ENCODE measurements around the gene ZNF280B.

Gene ZNF280B, protein sequence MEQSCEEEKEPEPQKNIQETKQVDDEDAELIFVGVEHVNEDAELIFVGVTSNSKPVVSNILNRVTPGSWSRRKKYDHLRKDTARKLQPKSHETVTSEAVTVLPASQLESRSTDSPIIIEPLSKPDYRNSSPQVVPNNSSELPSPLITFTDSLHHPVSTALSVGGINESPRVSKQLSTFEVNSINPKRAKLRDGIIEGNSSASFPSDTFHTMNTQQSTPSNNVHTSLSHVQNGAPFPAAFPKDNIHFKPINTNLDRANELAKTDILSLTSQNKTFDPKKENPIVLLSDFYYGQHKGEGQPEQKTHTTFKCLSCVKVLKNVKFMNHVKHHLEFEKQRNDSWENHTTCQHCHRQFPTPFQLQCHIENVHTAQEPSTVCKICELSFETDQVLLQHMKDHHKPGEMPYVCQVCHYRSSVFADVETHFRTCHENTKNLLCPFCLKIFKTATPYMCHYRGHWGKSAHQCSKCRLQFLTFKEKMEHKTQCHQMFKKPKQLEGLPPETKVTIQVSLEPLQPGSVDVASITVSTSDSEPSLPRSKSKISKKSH

DNA sequence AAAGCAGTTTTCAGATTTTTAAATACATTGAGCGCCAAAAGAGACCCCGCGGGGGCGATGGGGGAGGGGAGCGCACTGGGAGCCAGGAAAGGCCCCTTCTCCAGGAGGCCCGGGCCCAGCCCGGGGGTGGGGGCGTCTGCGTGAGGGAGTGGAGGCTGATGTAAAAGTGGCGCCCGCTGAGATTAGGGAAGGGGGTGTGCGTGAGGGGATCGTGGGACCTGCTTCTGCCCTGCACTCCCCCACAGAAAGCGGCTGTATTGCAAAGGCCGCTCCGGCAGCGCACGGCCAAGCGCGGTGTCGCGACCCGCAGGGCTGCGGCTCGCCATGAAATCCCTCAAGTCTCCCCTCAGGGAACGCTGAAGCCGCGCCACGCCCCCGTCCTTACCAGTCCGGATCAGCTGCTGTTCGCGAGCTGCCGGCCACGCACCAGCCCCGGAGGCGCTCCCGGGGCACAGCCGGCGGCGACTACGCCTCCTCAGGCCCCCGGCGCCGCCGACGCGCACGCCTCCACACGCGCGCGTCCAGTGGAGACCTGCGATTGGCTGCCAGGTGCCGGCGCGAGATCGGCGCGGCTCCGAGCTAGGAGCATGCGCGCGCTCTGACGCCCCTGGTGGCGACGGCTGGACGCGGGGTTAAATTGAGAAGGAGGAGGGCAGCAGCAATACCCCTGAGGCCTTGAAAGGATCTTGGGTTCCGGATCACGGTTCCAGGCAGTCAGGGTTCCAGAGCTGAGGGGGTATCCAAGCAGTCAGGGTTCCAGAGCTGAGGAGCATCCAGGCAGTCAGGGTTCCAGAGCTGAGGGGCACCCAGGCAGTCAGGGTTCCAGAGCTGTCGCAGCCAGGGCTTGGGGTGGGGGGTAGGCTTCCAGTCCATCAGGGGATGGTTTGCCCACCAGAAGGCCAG is at the start of gene ZNF280B:
ZNF280B (minus strand) TSS at position 469 of the 903 bp plus-strand sequence. CDS start 19,344 bp downstream, outside the sequence.
- DNase-seq, result peak; percentile 86

DNA sequence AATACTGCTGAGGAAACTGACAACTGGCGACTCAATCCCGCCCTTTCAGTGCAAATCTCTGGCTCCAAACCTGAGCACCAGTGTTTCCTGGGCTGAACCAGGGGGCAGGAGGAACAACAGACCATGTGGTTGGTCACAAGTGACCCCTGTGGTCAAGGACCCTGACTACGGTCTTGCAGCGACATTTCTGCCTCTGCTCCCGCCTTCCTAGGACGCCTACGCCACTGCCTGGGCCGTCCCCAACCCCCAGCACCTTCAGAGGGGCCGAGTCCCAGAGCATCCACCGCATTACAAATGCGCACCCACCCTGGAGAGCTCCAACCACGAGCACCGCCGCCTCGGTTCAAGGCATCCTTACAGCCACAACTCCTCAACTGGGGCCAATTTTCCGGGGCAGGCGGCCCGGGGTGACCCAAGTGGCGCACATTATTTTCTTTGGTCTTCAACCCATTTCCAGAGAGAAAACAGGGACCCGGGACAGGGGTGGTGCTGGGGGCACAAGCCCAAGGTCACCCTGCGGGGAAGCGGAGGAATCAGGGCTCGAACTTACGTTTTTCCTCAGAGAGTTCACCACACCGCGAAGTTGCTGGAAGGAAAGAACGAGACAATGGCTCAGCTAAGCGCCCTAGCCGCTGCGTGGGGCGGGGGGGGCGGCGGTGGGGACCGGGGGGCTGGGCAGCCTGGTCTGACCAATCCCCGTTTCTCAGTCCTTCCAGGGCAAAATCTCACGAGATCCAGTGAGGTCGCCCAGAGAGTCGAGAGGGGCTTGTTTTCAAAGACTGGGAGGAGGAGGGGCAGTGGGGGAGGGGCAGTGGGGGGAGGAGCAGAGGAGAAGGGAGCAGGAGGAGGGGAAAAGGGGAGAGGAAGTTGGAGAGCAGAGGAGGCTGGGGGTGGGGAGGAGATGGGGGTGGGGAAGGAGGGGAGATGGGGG is 48.7 kb upstream of the ZNF280B start:
- DNase-seq, result no peak

DNA sequence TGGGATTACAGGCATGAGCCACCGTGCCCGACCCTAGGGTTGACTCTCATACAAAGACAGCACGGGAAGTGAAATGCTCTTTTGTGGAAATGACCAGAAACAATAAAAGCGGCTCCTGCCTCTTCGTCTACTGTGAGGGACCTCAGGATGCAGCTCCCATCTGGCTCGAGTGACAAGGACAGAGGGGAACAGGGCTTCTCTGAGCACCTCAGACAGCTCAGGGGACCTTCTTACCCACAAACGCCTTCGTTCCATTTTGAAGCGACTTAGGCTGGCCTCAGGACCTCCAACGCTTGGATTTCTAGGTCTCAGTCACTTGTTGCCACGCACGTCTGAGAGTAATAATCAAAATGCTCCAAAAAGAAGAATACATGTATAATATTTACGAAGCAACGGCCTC is 48.0 kb upstream of the ZNF280B start:
- DNase-seq, result no peak

DNA sequence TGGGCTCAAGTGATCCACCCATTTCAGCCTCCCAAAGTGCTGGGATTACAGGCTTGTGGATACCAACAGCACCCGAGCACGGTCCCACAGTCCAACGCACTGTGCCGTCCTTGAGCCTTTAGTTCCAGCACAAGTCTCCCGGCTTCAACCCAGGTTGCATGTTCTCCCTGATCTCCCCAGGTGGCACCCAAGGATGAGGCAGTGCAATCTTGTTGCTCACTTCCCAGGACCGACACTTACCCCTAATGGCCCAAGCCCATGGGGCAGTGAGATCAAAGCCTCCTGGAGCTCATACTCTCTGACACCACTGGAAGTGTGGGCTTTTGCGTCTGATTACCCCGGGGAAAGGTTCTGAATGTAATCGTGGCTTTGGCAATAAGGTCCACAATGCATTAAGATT is 47.1 kb upstream of the ZNF280B start:
- no peak for DNase-seq

DNA sequence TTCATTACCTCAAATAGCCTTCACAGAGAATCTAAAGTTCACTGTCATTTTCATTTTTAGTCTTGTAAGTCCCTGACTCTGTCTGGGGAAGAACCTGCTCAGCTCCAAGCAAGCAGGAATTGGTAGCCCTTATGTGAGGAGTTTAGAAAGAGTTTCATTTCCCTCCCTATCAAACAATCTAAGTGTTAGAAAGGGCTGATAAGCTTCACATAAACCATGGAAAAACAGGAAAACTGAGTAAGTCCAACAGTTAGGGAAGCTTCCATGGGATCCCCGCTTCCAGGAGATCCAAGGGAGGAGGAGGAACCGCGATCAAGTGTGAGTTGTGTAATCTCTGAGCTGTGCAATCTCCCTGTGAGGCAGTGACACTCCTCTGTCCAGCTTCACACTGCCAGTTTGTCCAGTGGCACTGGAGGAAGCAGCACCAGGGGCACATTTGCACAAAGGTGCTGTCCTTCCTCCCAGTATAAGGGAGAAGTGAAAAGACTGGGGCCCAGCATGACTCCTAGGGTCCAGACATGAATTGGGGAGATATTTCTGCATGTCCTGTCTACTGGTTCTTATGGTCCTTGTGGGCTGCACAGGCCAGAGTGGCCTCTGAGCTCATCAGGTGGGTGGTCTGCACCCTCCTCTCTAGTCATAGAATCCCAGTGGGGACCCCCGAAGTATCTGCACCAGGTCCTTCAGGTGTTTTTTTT is 46.2 kb upstream of the ZNF280B start:
- DNase-seq, result no peak

DNA sequence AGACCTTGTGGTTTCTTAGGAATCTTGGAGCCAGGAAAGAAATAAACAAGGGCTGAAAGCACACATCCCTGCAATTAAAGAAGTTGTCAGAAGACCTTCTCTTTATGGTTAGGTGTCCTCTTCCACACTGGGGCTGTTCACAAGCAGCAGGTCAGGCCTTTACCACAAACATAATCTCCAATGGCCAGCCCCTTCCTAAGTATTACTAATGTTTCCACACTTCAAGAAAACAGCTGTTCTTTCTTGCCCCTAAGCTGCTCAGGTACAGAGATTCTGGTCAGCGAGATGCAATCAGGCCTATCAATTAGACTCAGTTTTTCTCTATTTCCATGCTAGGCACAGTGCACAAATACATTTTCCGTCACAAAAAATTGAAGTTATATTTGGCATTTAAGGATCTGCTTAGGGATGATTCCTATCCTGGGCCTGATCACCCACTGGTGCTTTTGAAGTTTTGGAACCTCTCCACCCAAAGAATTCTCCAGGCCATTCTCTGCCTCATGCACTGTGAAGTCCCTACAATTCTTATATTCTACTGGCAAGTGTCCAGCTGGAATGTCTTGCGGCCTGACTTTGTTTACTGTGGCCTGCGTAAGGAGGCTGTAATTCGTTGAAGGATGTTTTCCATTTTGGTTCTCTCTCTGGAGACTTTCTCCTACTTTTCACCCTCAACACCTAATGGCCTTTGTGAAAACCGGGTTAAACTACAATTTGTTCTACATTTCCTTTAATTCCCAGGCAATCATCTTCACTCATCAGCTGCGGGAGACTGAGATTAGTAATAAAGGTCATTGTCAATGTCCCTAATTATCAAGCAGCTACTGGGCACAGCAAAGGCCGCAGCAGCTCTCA is 45.4 kb upstream of the ZNF280B start:
- no peak for DNase-seq

DNA sequence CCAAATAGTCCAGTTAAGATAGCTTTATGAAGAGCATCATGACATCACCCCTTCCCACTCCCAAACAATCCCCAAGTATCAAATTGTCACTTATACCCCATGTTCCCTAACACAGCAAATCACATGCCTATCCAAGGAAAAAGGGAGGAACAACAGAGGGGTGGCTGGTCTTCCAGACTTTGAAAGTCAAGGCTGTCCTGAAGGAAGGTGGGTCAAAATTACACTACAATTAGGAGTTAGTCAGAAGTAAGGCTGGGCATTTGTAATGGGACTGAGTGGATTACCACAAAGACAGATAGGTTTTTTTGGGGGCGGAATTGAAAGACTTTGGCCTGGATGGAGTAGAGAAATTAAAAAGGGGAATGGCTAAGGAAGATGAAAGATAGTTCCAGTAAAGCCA is 44.6 kb upstream of the ZNF280B start:
- no peak for DNase-seq

DNA sequence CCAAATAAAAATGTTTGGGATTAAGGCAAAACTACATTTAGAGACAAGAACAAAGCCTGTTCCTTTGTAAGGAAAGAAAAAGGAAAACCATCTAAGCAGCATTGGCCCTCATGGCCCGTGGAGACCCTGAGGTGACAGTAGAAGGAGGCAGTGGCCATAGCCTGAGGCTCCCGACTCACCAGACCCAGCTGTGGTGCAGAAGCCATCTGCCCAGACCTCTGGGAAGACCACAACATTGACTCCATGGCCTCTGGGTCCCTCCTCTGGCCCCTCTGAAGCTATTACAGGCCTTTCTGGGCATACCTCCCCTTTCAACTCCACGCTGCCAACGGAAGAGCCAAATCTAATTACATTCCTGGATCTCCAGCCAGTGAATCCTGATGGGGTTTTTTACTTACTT is 44.1 kb upstream of the ZNF280B start:
- DNase-seq, result no peak

DNA sequence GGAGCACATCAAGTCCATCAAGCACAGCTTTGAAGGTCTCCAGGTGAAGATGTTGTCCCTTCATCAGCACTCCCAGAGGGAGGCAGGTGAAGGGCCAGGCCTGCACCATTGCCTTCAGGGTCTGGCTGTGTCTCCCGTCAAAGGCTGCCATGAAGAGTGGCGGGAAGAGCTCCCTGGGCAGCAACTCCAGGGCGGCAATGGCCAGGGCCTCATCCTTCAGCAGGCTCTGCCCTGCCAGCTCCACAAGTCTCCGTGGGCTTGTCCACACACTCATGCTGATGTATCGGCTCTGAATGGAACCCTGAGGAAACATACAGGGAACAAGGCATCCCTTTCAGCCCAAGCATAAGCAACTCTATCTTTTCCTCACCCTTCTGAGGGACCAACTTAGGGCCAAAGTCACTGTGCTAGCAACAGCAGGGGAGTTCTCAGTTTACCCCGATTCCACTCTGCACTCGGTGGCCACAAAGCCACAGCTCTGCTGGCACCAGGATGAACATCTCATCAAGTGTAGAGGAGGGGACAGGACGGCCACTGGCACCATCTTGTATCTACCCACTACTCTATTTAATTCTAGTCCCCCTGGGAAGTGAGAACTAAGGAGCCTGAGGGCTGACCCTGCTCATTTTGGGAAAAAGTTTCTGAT is 42.4 kb upstream of the ZNF280B start:
- no peak for DNase-seq

DNA sequence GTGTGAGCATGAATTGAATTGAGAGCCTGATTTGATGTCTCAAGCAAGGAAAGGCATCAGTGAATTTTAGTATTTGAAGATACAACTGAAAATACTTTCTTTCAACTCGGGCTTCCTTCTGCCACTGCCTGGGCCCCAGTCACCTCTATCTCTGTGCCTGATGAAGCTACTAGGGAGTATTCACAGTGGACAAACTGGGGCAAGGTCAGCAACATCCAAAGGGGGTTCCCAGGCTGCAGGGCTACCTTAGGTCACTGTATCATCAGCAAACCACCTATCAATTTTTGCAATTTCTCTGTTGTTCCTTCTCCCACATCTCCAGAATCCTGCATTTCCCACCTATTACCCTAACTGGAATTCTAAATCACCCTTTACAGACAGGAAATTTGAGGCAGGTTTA is 40.4 kb upstream of the ZNF280B start:
- no peak for DNase-seq

DNA sequence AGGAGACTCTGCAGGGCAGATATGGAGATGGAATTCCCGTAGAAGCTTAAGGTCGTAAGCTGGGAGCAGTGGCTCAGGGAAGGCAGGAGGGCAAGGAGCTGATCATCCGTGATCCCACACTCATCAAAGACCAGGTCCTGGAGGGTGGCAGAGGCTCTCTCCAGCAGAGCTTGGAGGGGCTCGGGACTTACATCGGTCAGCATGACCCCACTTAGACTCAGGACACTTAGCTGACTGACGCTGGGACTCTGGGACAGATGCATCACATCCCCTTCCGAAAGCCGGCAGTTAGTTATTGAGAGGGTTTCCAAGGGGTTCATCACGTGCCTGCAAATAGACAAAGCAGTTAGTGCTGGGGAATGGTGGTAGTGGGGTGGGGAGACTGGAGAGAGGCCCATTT is 39.8 kb upstream of the ZNF280B start:
- no peak for DNase-seq

DNA sequence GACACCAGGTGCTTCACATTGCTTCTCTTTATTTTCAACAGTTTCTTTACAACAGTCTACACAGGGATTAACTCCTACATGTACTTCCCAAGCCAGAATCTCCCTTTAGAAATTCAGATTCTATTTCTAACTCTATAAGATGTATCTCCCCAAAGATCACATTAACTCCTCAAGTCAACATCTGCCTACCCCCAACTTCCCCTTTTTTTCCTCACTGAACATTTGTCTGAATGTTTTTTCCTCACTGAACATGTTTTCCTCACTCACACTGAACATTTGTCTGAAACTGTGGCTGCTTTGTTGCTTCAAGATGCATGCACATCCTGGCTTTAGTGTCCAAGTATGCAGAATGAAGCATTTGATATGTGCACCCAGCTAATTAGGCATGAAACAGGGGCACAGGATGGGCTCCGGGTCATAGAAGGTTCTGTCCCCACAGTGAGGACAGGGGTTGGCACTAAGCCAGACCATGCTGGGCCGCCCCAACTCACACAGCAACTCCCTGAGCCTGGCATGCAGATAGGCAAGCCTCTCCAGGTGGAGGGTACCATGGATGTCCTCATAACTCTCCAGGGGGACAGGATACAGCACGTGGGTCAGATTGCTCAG is 39.3 kb upstream of the ZNF280B start:
- DNase-seq, result no peak

DNA sequence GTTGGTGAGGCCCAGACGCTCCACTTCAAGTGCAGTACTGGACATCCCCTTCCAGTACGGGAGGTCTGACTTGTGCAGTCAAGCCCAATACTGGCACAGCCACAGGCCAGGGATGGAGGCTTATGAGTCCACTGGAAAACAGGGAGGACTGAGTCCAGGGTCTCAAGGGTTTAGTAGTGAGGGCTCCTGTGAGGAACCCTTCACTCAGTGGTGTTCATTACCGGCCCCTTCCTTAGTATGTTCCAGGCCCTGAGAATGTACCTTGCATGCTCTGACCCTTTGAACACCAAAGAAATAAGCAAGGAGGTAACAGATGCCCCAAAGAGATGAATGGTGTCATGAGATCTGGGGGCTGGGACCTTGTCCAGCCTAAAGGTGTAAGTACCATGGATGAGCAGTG is 38.7 kb upstream of the ZNF280B start:
- DNase-seq, result no peak

DNA sequence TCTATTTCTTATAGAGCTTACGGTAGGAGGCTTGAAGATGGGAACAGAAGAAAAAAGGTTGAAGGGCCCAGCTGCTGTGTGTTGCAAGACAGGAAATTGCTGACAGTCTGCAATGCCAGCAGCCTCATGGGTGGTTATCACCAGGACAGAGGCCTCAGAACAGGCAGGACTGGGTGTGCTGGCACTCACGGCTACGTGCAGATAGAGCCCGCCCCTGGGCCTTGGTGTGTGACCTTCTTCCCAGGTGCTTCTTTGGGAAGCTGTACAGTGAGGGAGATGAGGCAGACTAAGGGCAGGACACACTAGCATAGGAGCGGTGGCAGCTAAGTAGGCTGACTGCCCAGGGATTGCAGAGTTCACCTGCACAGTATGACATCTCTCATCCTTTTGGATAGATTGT is 37.9 kb upstream of the ZNF280B start:
- DNase-seq, result no peak

DNA sequence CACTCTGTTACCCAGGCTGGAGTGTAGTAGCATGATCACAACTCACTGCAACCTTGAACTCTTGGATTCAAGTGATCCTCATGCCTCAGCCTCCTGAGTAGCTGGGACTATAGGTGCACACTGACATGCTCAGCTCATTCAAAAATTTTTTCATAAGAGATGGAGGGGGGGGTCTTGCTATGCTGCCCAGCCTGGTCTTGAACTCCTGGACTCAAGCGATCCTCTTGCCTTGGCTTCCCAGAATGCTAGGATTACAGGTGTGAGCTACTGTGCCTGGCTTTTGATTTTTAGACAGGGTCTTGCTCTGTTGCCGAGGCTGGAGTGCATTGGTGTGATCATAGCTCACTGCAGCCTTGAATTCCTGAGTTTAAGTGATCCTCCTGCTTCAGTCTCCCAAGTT is 36.5 kb upstream of the ZNF280B start:
- no peak for DNase-seq

DNA sequence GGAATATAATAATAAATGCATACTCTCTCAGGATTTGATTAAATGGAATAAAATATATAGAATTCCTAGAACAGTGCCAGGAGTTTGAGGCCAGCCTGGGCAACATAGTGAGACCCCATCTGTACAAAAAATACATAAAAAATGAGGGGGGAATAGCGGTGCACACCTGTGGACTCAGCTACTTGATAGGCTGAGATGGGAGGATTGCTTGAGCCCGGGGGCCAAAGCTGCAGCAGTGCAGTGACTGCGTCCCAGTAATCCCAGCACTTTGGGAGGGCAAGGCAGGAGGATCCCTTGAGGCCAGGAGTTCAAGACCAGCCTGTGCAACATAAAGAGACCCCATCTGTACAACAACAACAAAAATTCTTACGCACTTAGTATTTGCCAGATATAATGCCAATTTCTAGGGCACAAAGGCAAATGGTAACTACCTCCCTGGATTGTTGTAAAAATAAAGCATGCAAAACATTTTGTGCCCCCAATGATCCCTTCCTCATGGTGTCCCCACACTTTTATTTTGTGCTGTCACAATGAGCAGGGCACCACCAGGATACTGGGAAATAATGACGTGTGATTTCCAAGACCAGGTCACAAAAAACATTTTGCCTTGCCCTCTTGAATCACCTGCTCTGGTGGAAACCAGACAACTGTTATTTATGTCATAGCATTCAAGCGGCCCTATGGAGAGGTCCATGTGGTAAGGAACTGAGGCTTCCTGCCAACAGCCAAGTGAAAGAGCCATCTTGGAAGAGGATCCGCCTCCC is 29.9 kb upstream of the ZNF280B start:
- DNase-seq, result no peak

DNA sequence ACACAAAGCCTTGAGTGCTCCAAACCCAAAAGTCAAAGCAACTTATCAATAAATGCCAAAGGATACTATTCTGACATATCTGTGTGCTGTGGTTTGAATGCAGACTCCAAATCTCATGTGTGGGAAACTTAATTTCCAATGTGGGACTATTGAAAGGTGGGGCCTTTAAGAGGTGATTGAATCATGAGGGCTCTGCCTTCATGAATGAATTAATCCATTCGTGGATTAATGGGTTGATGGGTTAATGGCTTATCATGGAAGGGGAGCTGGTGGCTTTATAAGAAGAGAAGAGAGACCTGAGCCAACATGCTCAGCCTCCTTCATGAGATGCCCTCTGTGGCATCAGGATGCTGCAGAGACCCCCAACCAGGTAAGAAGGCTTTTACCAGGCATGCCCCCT is 28.4 kb upstream of the ZNF280B start:
- no peak for DNase-seq

DNA sequence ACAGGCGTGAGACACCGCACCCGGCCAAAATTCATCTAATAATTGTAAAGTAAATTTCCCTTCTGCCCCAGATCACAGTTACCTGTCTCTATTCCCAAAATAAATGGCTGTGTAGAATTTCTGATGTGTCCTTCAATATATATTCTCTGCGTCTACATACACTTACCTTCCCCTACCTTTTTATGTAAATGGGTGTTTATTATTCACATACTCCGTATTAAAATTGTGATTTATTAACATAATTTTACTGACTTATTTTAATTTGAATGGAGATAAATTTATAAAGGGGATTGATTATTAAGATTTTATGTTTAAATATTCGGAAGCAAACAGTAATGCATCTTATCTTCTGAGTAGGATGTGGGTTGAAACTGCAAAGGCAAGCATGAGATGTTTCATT is 28.0 kb upstream of the ZNF280B start:
- DNase-seq, result no peak

DNA sequence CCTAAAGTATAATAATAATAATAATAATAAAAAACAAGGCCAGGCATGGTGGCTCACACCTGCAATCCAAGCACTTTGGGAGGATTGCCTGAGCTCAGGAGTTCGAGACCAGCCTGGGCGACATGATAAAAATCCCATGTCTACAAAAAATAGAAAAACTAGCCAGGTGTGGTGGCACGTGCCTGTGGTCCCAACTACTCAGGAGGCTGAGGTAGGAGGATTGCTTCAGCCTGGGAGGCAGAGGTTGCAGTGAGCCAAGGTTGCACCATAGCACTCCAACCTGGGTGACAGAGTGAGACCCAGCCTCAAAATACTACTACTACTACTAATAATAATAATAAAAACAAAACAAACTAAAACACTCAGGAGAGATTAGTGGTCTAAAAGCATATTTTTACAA is 27.1 kb upstream of the ZNF280B start:
- no peak for DNase-seq

Measured in right hindlimb (tissue), 1 donor.